ENCODE data around the gene KLF12. TPM values are rescaled to one million over a fixed set of nuclear protein-coding genes. Genes with fewer than 3 reads are reported as not detected.
A peak's percentile ranks its signal among the peaks of the same experiment; 100 is the strongest.

The KLF12 gene
- polyA plus RNA-seq, 2 of the 4 experiments (the other 2 are of a cell fraction), result 1.6 to 6.0 TPM

DNA sequence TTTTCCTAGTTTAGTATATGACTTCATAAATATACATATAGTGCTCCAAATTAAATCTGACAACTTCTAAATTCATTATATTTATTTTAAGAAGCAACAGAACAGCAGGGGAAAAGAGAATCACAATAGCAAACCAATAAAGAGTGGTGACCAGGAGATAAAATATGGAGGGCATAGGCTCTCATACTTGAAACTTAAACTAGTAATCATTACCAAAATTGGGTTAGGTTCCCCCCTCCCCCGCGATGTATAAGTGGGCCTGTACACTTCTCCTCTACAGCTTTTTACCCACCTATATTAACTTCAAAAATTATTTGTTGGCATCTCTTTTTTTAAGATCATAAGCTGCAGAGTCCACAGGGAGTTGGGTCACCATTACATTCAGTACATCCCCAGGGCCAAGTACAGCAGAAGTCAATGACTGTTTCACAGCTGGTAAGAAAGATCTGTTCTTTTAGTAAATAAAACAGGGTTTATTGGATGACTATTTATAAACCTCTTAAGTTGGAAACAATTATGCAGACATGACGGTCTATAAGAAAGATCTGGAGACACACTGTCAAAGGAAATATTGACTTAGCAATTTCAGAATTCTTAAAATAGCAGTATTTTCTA, 29.4 kb downstream of the KLF12 start (continued):
- TF ChIP-seq EP300 (IDR thresholded peaks at IDR 0.05), result no peak
- TF ChIP-seq CBX8 (IDR thresholded peaks at IDR 0.05), result no peak
- no peak for TF ChIP-seq CBX2 (IDR thresholded peaks at IDR 0.05; ENCODE audit: borderline replicate concordance, low read depth)

DNA sequence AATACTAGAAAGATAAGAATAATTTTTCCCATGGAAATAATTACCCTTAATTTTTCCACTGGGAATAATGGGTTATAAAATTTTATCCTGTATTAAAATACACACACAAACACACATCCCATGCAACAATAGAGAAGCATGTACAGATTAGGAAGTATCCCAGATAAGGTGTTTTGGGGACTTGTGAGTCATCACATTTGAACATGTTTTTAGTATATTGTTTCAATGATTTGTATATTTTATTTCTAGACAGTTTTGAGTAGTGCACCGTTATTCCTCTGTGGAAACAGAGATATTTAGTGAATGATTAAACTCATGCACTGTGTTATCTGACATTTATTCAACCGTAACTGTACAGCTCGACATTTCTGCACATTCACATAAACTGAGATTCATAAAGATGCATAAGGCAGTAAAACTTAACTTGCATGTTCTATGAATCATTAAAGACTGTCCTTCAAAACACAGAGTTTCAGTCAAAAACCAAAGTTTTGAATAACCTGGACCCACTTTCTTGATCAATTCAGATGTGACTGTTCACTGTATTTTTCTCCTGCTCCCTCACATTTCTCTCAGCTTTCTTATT, 30.1 kb downstream of the KLF12 start:
- DNase-seq (ENCODE audit: low read depth in 1 of 2, low spot score in 1 of 2) (no peak), ATAC-seq (no peak), FAIRE-seq (no peak)
- Histone ChIP-seq H3K27ac (no peak overlapping the region), H3K4me2 (peak overlapping the region; percentile 47), H3K4me3 (no peak overlapping the region), H3K9me3 (peaks cover 5% of the 10 kb centered on the region; the same call in 1 of the 3 replicates), H3K4me1 (0 out of 3 replicates have a peak, but pooled peaks cover 10% of the 10 kb centered on the region)
- WGBS (ENCODE audit: missing lambda C conversion rate), result 30% methylated on average over 3 of the region's 3 CpGs
- CTCF ChIA-PET, result no interaction called here
- TF ChIP-seq, protein P1, sequence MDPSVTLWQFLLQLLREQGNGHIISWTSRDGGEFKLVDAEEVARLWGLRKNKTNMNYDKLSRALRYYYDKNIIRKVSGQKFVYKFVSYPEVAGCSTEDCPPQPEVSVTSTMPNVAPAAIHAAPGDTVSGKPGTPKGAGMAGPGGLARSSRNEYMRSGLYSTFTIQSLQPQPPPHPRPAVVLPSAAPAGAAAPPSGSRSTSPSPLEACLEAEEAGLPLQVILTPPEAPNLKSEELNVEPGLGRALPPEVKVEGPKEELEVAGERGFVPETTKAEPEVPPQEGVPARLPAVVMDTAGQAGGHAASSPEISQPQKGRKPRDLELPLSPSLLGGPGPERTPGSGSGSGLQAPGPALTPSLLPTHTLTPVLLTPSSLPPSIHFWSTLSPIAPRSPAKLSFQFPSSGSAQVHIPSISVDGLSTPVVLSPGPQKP (IDR thresholded peaks at IDR 0.05; ENCODE audit: low read depth, low read length), result no peak
- TF ChIP-seq ZSCAN20 (CRISPR knock-in tag; IDR thresholded peaks at IDR 0.05), result no peak
- no peak for TF ChIP-seq ZNF302 (CRISPR knock-in tag; IDR thresholded peaks at IDR 0.05)
- no peak for TF ChIP-seq MAZ (IDR thresholded peaks at IDR 0.05; ENCODE audit: borderline replicate concordance, low read depth, low read length)
- TF ChIP-seq TFCP2L1 (CRISPR knock-in tag; IDR thresholded peaks at IDR 0.05), result no peak
- TF ChIP-seq NFE2L2 (conservative IDR thresholded peaks at IDR 0.05; ENCODE audit: low read length), result no peak
- TF ChIP-seq POLR2AphosphoS2 (conservative IDR thresholded peaks at IDR 0.05; ENCODE audit: low read length), result no peak
- POLR2A ChIA-PET, result no interaction called here

GRCh38 chr13:74103196-74103595, 31.0 kb downstream of the KLF12 start:
- 87% methylated on average over 6 of the region's 6 CpGs for WGBS (ENCODE audit: missing lambda C conversion rate)
- no peak overlapping the region for H3K4me2 ChIP-seq
- no peak for DNase-seq (ENCODE audit: low read depth in 1 of 2, low spot score in 1 of 2)
- no peak overlapping the region for H3K27ac ChIP-seq
- TF ChIP-seq ATOH8 (CRISPR knock-in tag; IDR thresholded peaks at IDR 0.05; ENCODE audit: low read depth), result no peak
- no peak for TF ChIP-seq RNF2 (IDR thresholded peaks at IDR 0.05; ENCODE audit: borderline replicate concordance, low read depth)
- TF ChIP-seq ZSCAN20 (CRISPR knock-in tag; IDR thresholded peaks at IDR 0.05), result no peak
- TF ChIP-seq, protein P2, sequence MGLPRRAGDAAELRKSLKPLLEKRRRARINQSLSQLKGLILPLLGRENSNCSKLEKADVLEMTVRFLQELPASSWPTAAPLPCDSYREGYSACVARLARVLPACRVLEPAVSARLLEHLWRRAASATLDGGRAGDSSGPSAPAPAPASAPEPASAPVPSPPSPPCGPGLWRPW (IDR thresholded peaks at IDR 0.05), result no peak
- TF ChIP-seq JUN (IDR thresholded peaks at IDR 0.05), result no peak
- no peak for TF ChIP-seq USF2 (IDR thresholded peaks at IDR 0.05)
- peaks cover 5% of the 10 kb centered on the region; the same call in 1 of the 3 replicates for H3K9me3 ChIP-seq
- CTCF ChIA-PET, result no interaction called here
- ATAC-seq, result no peak
- no peak overlapping the region for H3K4me3 ChIP-seq
- POLR2A ChIA-PET, result no interaction called here
- no peak for FAIRE-seq
- 0 out of 3 replicates have a peak, but pooled peaks cover 10% of the 10 kb centered on the region for H3K4me1 ChIP-seq

- ATAC-seq (no peak), DNase-seq (ENCODE audit: low read depth in 1 of 2, low spot score in 1 of 2) (no peak), FAIRE-seq (no peak)
- H3K4me1 ChIP-seq, result 0 out of 3 replicates have a peak, but pooled peaks cover 10% of the 10 kb centered on the region
- no peak overlapping the region for H3K4me3 ChIP-seq
- ChIA-PET POLR2A (no interaction called here), CTCF (no interaction called here)
- peaks cover 5% of the 10 kb centered on the region; the same call in 1 of the 3 replicates for H3K9me3 ChIP-seq
- 90% methylated on average over 1 of the region's 1 CpG for WGBS (ENCODE audit: missing lambda C conversion rate)
- H3K27ac ChIP-seq, result no peak overlapping the region
- no peak overlapping the region for H3K4me2 ChIP-seq
- TF ChIP-seq CHD2 (IDR thresholded peaks at IDR 0.05; ENCODE audit: low read length, partially characterized antibody) (no peak), HEYL (CRISPR knock-in tag; IDR thresholded peaks at IDR 0.05) (no peak), FOSL2 (IDR thresholded peaks at IDR 0.05) (no peak), FOSL2 (CRISPR knock-in tag; IDR thresholded peaks at IDR 0.05) (no peak), ESRRA (IDR thresholded peaks at IDR 0.05; ENCODE audit: borderline replicate concordance, low read length) (no peak), MAZ (IDR thresholded peaks at IDR 0.05; ENCODE audit: borderline replicate concordance, low read depth, low read length) (no peak), HOXA7 (CRISPR knock-in tag; IDR thresholded peaks at IDR 0.05) (no peak), RNF2 (IDR thresholded peaks at IDR 0.05; ENCODE audit: borderline replicate concordance, low read depth) (no peak), ZFP36 (IDR thresholded peaks at IDR 0.05; ENCODE audit: borderline replicate concordance, partially characterized antibody) (no peak), RAD21 (conservative IDR thresholded peaks at IDR 0.05 in 1 of 2, IDR thresholded peaks at IDR 0.05 in 1 of 2) (no peak), EHMT2 (IDR thresholded peaks at IDR 0.05; ENCODE audit: low read depth) (no peak), ZSCAN20 (CRISPR knock-in tag; IDR thresholded peaks at IDR 0.05) (no peak), JUN (IDR thresholded peaks at IDR 0.05) (no peak), RARB (CRISPR knock-in tag; IDR thresholded peaks at IDR 0.05) (no peak)
- TF ChIP-seq, protein P3, sequence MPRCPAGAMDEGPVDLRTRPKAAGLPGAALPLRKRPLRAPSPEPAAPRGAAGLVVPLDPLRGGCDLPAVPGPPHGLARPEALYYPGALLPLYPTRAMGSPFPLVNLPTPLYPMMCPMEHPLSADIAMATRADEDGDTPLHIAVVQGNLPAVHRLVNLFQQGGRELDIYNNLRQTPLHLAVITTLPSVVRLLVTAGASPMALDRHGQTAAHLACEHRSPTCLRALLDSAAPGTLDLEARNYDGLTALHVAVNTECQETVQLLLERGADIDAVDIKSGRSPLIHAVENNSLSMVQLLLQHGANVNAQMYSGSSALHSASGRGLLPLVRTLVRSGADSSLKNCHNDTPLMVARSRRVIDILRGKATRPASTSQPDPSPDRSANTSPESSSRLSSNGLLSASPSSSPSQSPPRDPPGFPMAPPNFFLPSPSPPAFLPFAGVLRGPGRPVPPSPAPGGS (IDR thresholded peaks at IDR 0.05), result no peak
- TF ChIP-seq, protein P2 (IDR thresholded peaks at IDR 0.05), result no peak
- TF ChIP-seq, protein P4, sequence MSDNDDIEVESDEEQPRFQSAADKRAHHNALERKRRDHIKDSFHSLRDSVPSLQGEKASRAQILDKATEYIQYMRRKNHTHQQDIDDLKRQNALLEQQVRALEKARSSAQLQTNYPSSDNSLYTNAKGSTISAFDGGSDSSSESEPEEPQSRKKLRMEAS (IDR thresholded peaks at IDR 0.05), result no peak
Measured at GRCh38 chr13:74102691-74103090, 31.5 kb downstream of the KLF12 start.

All from A549 (cell line).